GM23338 (cell line): ENCODE results near the gene INPP4B. TPM values are rescaled to one million over a fixed set of nuclear protein-coding genes. Genes with fewer than 3 reads are reported as not detected.

Experiments
- ATAC-seq: fragments of 200-7000 bp; cut with Tn5 transposase; 3 replicates; pipeline ENCODE4 v1.9.1; 2020
- DNase-seq: peaks from one replicate; pipeline ENCODE4 v3.0.0-alpha.2; 2015; ENCODE audit warnings: low spot score
- H2AFZ ChIP-seq: fragments of 200-600 bp; sonication (generic); 2 replicates; pipeline ENCODE4 v1.8.0; 2016; ENCODE audit warnings: antibody characterized with exemption, mild to moderate bottlenecking, moderate library complexity
- H3F3A ChIP-seq: fragments of 200-600 bp; sonication (generic); replicated peaks from 2 replicates; pipeline ENCODE4 v1.8.0; 2017; ENCODE audit warnings: antibody characterized with exemption, mixed run types, low read depth
- H3K27ac ChIP-seq: fragments of 200-600 bp; sonication (generic); 2 replicates; pipeline ENCODE4 v1.6.1; 2016; ENCODE audit warnings: low read depth
- H3K27me3 ChIP-seq: fragments of 200-600 bp; sonication (generic); 2 replicates; pipeline ENCODE4 v1.8.0; 2016; ENCODE audit warnings: mild to moderate bottlenecking, mixed run types, moderate library complexity; ENCODE audit not compliant: insufficient read depth
- H3K36me3 ChIP-seq: fragments of 200-600 bp; sonication (generic); 2 replicates; pipeline ENCODE4 v1.8.0; 2016; ENCODE audit warnings: mild to moderate bottlenecking; ENCODE audit not compliant: insufficient read depth
- H3K4me1 ChIP-seq: fragments of 200-600 bp; sonication (generic); 2 replicates; pipeline ENCODE4 v1.8.0; 2016; ENCODE audit warnings: mild to moderate bottlenecking, moderate library complexity; ENCODE audit not compliant: insufficient read depth
- H3K4me2 ChIP-seq: fragments of 200-600 bp; sonication (generic); 2 replicates; pipeline ENCODE4 v1.7.1; 2017; ENCODE audit warnings: mixed run types
- H3K4me3 ChIP-seq: fragments of 200-600 bp; sonication (generic); 2 replicates; pipeline ENCODE4 v1.6.1; 2016; ENCODE audit warnings: mixed run types
- H3K79me2 ChIP-seq: fragments of 200-600 bp; sonication (generic); replicated peaks from 2 replicates; pipeline ENCODE4 v1.8.0; 2017; ENCODE audit warnings: mild to moderate bottlenecking; ENCODE audit not compliant: insufficient read depth
- H3K9me2 ChIP-seq: fragments of 200-600 bp; sonication (generic); 2 replicates; pipeline ENCODE4 v1.8.0; 2017; ENCODE audit not compliant: insufficient read depth
- H4K20me1 ChIP-seq: fragments of 200-600 bp; sonication (generic); replicated peaks from 2 replicates; pipeline ENCODE4 v1.8.0; 2017; ENCODE audit warnings: mild to moderate bottlenecking; ENCODE audit not compliant: insufficient read depth
- H3K27ac Mint-ChIP-seq: 2 replicates; pipeline ENCODE4 v1.8.0; 2020; ENCODE audit warnings: inconsistent platforms, mild to moderate bottlenecking, moderate library complexity, mixed read lengths
- H3K27me3 Mint-ChIP-seq: 3 replicates; pipeline ENCODE4 v1.8.0; 2022; ENCODE audit warnings: low read depth, mild to moderate bottlenecking, moderate library complexity, mixed read lengths, inconsistent platforms; ENCODE audit not compliant: insufficient read depth, poor library complexity
- H3K36me3 Mint-ChIP-seq: 3 replicates; pipeline ENCODE4 v1.8.0; 2021; ENCODE audit warnings: low read depth, mild to moderate bottlenecking, inconsistent platforms, moderate library complexity, mixed read lengths
- H3K4me1 Mint-ChIP-seq: 3 replicates; pipeline ENCODE4 v1.8.0; 2020; ENCODE audit warnings: mild to moderate bottlenecking, inconsistent platforms, mixed read lengths
- H3K4me3 Mint-ChIP-seq: 3 replicates; pipeline ENCODE4 v1.8.0; 2021; ENCODE audit warnings: moderate library complexity, mild to moderate bottlenecking, inconsistent platforms, mixed read lengths
- H3K9me3 Mint-ChIP-seq: 3 replicates; pipeline ENCODE4 v1.8.0; 2020; ENCODE audit warnings: moderate library complexity, mild to moderate bottlenecking, inconsistent platforms, mixed read lengths
- CREB1 ChIP-seq: fragments of 250-450 bp; sonication (Bioruptor Pico); IDR thresholded peaks from 2 replicates; pipeline ENCODE4 v1.5.0; 2020; ENCODE audit warnings: low read depth, mild to moderate bottlenecking, moderate library complexity
- EZH2 ChIP-seq: fragments of 200-600 bp; sonication (generic); IDR thresholded peaks from one replicate; pipeline ENCODE4 v1.8.0; 2017; ENCODE audit warnings: antibody characterized with exemption, mild to moderate bottlenecking, low read depth; ENCODE audit not compliant: unreplicated experiment
- EZH2phosphoT487 ChIP-seq: fragments of 200-600 bp; sonication (generic); IDR thresholded peaks from one replicate; pipeline ENCODE4 v1.8.1; 2018; ENCODE audit warnings: antibody characterized with exemption; ENCODE audit not compliant: unreplicated experiment
- JUNB ChIP-seq: IDR thresholded peaks from one replicate; pipeline ENCODE4 v1.6.1; 2016; ENCODE audit warnings: antibody characterized with exemption; ENCODE audit not compliant: unreplicated experiment
- NANOG ChIP-seq: IDR thresholded peaks from 2 replicates; pipeline ENCODE4 v1.6.1; 2016; ENCODE audit warnings: antibody characterized with exemption, borderline replicate concordance
- POLR2AphosphoS5 ChIP-seq: IDR thresholded peaks from 2 replicates; pipeline ENCODE4 v1.6.1; 2016; ENCODE audit warnings: antibody characterized with exemption, low read depth
- STAT1 ChIP-seq: IDR thresholded peaks from one replicate; pipeline ENCODE4 v1.6.1; 2016; ENCODE audit warnings: antibody characterized with exemption; ENCODE audit not compliant: unreplicated experiment
- ZNF114 ChIP-seq: fragments of 250-450 bp; sonication (Bioruptor Pico); IDR thresholded peaks from 2 replicates; pipeline ENCODE4 v1.5.0; 2020; ENCODE audit warnings: mild to moderate bottlenecking, moderate library complexity
- ZNF331 ChIP-seq: fragments of 250-450 bp; sonication (Bioruptor Pico); IDR thresholded peaks from 2 replicates; pipeline ENCODE4 v1.5.0; 2020; ENCODE audit warnings: low read depth, mild to moderate bottlenecking, moderate library complexity
- polyA plus RNA-seq: library from polyadenylated mRNA; unstranded; fragments of >200 nt; fragmentation: Nextera tagmentation; extraction: Ambion mirVana; gene quantifications from 2 replicates; pipeline ENCODE4 v1.2.1, GENCODE V29; 2016
- total RNA-seq: library from RNA; depleted of rRNA; stranded (reverse); fragments of >200 nt; shearing (Covaris generic); gene quantifications from 2 replicates; pipeline ENCODE4 v1.2.3, GENCODE V29; 2014
- TF ChIP-seq, protein P1 (sequence below): IDR thresholded peaks from one replicate; pipeline ENCODE4 v1.6.1; 2018; ENCODE audit warnings: antibody characterized with exemption; ENCODE audit not compliant: unreplicated experiment
- TF ChIP-seq, protein P2 (sequence below): IDR thresholded peaks from 2 replicates; pipeline ENCODE4 v1.6.1; 2016; ENCODE audit warnings: antibody characterized with exemption
- TF ChIP-seq, protein P3 (sequence below), 2 experiments: fragments of 200-600 bp in 1 of 2; sonication (generic) in 1 of 2; conservative IDR thresholded peaks; 2 replicates each; pipeline versions ENCODE4 v1.5.1 to v1.6.1; 2016 to 2017; ENCODE audit warnings: antibody characterized with exemption in 2 of 2, low read depth in 2 of 2, mild to moderate bottlenecking in 2 of 2, moderate library complexity in 1 of 2
- TF ChIP-seq, protein P4 (sequence below): fragments of 250-450 bp; sonication (Bioruptor Pico); IDR thresholded peaks from 2 replicates; pipeline ENCODE4 v1.5.0; 2020; ENCODE audit warnings: mild to moderate bottlenecking, moderate library complexity

The INPP4B gene
- total and polyA plus RNA-seq, 2 experiments from 2014 or later, result 0.11 to 0.14 TPM

DNA sequence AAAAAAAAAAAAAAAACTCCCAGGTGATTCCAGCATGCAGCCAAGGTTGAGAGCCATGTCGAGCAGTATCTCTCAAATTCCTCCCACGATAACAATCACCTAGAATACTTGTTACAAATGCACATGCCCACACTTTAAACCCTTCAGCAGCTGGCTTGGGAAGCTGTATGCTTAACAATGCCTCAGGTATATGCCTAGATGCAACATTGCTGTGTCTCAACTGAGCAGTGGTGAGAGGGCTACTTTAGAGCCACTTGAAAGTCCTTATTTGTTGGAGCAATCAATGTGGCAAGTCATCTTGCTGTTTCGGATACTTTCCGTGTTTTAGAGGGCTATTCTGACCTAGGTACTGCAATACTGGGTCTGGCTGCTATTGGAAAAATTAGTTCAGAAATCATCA, 487.4 kb downstream of the INPP4B start:
- Mint-ChIP-seq H3K9me3 (no peaks in the 10 kb centered on the region), H3K4me1 (peaks cover 14% of the 10 kb centered on the region; the same call in 1 of the 3 replicates), H3K4me3 (no peak overlapping the region), H3K27me3 (no peaks in the 10 kb centered on the region), H3K36me3 (no peaks in the 10 kb centered on the region), H3K27ac (no peak overlapping the region)
- Histone ChIP-seq H2AFZ (no peak overlapping the region), H3K4me1 (no peaks in the 10 kb centered on the region), H3F3A (no peaks in the 10 kb centered on the region), H3K4me2 (no peak overlapping the region), H3K27ac (no peak overlapping the region), H3K36me3 (no peaks in the 10 kb centered on the region), H3K4me3 (no peak overlapping the region), H3K27me3 (no peaks in the 10 kb centered on the region), H3K79me2 (no peaks in the 10 kb centered on the region), H3K9me2 (no peaks in the 10 kb centered on the region), H4K20me1 (no peaks in the 10 kb centered on the region)
- TF ChIP-seq, protein P1, sequence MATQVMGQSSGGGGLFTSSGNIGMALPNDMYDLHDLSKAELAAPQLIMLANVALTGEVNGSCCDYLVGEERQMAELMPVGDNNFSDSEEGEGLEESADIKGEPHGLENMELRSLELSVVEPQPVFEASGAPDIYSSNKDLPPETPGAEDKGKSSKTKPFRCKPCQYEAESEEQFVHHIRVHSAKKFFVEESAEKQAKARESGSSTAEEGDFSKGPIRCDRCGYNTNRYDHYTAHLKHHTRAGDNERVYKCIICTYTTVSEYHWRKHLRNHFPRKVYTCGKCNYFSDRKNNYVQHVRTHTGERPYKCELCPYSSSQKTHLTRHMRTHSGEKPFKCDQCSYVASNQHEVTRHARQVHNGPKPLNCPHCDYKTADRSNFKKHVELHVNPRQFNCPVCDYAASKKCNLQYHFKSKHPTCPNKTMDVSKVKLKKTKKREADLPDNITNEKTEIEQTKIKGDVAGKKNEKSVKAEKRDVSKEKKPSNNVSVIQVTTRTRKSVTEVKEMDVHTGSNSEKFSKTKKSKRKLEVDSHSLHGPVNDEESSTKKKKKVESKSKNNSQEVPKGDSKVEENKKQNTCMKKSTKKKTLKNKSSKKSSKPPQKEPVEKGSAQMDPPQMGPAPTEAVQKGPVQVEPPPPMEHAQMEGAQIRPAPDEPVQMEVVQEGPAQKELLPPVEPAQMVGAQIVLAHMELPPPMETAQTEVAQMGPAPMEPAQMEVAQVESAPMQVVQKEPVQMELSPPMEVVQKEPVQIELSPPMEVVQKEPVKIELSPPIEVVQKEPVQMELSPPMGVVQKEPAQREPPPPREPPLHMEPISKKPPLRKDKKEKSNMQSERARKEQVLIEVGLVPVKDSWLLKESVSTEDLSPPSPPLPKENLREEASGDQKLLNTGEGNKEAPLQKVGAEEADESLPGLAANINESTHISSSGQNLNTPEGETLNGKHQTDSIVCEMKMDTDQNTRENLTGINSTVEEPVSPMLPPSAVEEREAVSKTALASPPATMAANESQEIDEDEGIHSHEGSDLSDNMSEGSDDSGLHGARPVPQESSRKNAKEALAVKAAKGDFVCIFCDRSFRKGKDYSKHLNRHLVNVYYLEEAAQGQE, result no peak
- no peak for TF ChIP-seq ZNF331 (CRISPR knock-in tag)
- no peak for TF ChIP-seq EZH2
- no peak for TF ChIP-seq CREB1 (CRISPR knock-in tag)
- TF ChIP-seq, protein P2, sequence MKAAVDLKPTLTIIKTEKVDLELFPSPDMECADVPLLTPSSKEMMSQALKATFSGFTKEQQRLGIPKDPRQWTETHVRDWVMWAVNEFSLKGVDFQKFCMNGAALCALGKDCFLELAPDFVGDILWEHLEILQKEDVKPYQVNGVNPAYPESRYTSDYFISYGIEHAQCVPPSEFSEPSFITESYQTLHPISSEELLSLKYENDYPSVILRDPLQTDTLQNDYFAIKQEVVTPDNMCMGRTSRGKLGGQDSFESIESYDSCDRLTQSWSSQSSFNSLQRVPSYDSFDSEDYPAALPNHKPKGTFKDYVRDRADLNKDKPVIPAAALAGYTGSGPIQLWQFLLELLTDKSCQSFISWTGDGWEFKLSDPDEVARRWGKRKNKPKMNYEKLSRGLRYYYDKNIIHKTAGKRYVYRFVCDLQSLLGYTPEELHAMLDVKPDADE, result no peak
- TF ChIP-seq NANOG, result no peak
- TF ChIP-seq ZNF114, result no peak
- no peak for TF ChIP-seq EZH2phosphoT487
- no peak for TF ChIP-seq POLR2AphosphoS5
- TF ChIP-seq STAT1, result no peak
- TF ChIP-seq JUNB, result no peak
- TF ChIP-seq, protein P3, sequence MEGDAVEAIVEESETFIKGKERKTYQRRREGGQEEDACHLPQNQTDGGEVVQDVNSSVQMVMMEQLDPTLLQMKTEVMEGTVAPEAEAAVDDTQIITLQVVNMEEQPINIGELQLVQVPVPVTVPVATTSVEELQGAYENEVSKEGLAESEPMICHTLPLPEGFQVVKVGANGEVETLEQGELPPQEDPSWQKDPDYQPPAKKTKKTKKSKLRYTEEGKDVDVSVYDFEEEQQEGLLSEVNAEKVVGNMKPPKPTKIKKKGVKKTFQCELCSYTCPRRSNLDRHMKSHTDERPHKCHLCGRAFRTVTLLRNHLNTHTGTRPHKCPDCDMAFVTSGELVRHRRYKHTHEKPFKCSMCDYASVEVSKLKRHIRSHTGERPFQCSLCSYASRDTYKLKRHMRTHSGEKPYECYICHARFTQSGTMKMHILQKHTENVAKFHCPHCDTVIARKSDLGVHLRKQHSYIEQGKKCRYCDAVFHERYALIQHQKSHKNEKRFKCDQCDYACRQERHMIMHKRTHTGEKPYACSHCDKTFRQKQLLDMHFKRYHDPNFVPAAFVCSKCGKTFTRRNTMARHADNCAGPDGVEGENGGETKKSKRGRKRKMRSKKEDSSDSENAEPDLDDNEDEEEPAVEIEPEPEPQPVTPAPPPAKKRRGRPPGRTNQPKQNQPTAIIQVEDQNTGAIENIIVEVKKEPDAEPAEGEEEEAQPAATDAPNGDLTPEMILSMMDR (conservative IDR thresholded peaks at IDR 0.05; ENCODE audit: low read depth in 2 of 2), result no peak
- TF ChIP-seq, protein P4, sequence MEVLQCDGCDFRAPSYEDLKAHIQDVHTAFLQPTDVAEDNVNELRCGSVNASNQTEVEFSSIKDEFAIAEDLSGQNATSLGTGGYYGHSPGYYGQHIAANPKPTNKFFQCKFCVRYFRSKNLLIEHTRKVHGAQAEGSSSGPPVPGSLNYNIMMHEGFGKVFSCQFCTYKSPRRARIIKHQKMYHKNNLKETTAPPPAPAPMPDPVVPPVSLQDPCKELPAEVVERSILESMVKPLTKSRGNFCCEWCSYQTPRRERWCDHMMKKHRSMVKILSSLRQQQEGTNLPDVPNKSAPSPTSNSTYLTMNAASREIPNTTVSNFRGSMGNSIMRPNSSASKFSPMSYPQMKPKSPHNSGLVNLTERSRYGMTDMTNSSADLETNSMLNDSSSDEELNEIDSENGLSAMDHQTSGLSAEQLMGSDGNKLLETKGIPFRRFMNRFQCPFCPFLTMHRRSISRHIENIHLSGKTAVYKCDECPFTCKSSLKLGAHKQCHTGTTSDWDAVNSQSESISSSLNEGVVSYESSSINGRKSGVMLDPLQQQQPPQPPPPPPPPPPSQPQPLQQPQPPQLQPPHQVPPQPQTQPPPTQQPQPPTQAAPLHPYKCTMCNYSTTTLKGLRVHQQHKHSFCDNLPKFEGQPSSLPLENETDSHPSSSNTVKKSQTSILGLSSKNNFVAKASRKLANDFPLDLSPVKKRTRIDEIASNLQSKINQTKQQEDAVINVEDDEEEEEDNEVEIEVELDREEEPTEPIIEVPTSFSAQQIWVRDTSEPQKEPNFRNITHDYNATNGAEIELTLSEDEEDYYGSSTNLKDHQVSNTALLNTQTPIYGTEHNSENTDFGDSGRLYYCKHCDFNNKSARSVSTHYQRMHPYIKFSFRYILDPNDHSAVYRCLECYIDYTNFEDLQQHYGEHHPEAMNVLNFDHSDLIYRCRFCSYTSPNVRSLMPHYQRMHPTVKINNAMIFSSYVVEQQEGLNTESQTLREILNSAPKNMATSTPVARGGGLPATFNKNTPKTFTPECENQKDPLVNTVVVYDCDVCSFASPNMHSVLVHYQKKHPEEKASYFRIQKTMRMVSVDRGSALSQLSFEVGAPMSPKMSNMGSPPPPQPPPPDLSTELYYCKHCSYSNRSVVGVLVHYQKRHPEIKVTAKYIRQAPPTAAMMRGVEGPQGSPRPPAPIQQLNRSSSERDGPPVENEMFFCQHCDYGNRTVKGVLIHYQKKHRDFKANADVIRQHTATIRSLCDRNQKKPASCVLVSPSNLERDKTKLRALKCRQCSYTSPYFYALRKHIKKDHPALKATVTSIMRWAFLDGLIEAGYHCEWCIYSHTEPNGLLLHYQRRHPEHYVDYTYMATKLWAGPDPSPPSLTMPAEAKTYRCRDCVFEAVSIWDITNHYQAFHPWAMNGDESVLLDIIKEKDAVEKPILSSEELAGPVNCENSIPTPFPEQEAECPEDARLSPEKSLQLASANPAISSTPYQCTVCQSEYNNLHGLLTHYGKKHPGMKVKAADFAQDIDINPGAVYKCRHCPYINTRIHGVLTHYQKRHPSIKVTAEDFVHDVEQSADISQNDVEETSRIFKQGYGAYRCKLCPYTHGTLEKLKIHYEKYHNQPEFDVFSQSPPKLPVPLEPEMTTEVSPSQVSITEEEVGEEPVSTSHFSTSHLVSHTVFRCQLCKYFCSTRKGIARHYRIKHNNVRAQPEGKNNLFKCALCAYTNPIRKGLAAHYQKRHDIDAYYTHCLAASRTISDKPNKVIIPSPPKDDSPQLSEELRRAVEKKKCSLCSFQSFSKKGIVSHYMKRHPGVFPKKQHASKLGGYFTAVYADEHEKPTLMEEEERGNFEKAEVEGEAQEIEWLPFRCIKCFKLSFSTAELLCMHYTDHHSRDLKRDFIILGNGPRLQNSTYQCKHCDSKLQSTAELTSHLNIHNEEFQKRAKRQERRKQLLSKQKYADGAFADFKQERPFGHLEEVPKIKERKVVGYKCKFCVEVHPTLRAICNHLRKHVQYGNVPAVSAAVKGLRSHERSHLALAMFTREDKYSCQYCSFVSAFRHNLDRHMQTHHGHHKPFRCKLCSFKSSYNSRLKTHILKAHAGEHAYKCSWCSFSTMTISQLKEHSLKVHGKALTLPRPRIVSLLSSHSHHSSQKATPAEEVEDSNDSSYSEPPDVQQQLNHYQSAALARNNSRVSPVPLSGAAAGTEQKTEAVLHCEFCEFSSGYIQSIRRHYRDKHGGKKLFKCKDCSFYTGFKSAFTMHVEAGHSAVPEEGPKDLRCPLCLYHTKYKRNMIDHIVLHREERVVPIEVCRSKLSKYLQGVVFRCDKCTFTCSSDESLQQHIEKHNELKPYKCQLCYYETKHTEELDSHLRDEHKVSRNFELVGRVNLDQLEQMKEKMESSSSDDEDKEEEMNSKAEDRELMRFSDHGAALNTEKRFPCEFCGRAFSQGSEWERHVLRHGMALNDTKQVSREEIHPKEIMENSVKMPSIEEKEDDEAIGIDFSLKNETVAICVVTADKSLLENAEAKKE (CRISPR knock-in tag), result no peak
- DNase-seq (peak; percentile 15), ATAC-seq (peak; percentile 40; the same call in 1 of the 3 replicates)
